GM13977 (cell line): ENCODE measurements around the gene CORO1C.

ENCODE experiments used
- DNase-seq: peaks from one replicate; pipeline ENCODE4 v3.0.0; 2012; ENCODE audit warnings: low spot score
- in situ Hi-C: fragments of 300-500 bp; cut with MboI; formaldehyde crosslinking; loops from one replicate; pipeline ENCODE4 v1.12.0; 2022; ENCODE audit warnings: low sequenced_read_pairs, low pct_unique_long_range_greater_than_20kb, mixed read lengths, inconsistent platforms; ENCODE audit not compliant: unreplicated experiment
- TF ChIP-seq, protein P1 (sequence below): IDR thresholded peaks from 2 replicates; pipeline ENCODE4 v1.5.1; 2012; ENCODE audit warnings: mild to moderate bottlenecking, control low read depth; ENCODE audit not compliant: insufficient read depth; ENCODE audit errors: extremely low read depth, missing control alignments

CORO1C gene

DNA sequence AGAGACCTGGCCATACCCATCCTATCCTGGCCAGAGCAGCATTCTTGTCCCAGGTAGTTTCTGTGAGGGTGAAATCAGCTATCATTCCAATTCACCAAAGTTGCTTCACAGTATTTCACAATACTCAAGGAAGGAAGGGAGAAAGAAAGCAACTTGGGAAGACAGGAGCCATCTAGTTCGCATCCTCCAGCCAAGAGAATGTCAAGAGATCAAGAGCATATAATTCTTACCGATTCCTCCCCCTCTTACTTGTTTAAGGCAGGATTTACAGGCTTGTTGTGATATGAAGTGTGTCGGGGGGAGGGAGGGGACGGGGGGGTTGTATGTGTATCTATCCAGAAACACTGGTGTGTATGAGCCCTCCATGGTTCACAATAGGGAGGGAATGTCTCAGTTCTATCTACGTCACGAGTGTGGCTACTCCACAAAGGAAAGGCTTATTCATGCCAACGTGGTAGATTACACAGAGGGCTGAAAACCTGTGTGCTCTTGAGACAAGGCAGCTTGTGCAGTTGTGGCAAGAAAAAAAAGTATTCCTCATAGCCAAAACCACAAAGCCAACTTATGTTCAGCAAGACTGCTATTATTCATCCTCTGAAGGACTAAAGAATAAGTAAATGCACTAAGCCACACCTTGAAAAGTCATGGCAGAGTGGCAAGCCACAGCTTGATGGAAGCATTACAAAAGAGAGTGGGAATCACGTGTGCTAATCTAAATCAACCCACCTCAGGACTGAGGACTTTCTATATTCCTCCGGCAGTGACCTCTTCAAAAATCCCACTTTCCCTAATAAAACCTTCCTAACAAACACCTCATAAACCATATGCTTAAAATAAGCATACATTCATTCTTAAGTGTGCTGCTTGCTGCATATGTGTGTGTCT, 35.0 kb downstream of the CORO1C start:
- no peak for DNase-seq
- in situ Hi-C loops, result no loop called here
- TF ChIP-seq, protein P1, sequence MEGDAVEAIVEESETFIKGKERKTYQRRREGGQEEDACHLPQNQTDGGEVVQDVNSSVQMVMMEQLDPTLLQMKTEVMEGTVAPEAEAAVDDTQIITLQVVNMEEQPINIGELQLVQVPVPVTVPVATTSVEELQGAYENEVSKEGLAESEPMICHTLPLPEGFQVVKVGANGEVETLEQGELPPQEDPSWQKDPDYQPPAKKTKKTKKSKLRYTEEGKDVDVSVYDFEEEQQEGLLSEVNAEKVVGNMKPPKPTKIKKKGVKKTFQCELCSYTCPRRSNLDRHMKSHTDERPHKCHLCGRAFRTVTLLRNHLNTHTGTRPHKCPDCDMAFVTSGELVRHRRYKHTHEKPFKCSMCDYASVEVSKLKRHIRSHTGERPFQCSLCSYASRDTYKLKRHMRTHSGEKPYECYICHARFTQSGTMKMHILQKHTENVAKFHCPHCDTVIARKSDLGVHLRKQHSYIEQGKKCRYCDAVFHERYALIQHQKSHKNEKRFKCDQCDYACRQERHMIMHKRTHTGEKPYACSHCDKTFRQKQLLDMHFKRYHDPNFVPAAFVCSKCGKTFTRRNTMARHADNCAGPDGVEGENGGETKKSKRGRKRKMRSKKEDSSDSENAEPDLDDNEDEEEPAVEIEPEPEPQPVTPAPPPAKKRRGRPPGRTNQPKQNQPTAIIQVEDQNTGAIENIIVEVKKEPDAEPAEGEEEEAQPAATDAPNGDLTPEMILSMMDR, result no peak

DNA sequence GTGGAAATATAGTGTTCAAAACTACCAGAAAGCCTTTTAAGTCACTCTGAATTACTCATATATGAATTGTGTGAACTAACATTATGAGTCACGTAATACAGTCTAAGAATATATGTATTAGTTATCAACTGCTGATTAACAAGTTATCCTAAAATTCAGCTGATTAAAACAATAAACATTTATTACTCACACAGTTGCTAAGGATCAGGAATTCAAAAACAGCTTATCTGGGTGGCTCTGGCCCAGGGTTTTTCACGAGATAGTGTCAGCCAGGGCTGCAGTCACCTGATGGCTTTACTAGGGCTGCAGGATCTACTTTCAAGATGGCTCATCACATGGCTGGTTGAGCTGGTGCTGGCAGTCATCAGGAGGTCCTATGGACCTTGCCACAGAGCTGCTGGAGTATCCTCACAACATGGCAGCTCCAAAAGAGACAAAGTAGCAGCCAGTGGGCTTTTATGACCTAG, 36.5 kb downstream of the CORO1C start:
- in situ Hi-C loops, result no loop called here
- TF ChIP-seq, protein P1, result no peak
- no peak for DNase-seq

DNA sequence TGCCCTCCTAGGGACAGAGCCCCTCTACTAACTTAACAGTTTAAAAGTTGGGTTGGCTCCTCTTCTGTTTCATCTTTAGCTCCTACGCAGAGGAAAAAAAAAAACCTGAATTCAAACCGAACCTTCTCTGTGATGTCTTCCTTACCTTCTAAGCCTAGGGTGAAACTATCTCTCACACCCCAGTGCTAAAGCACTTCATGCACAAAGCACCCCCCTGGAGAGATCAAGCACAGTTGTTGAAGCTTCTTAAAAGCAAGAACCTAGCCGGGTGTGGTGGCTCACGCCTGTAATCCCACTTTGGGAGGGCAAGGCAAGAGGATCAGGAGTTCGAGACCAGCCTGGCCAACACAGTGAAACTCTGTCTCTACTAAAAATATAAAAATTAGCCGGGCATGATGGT, 37.6 kb downstream of the CORO1C start:
- in situ Hi-C loops, result no loop called here
- DNase-seq, result no peak
- TF ChIP-seq, protein P1, result no peak

DNA sequence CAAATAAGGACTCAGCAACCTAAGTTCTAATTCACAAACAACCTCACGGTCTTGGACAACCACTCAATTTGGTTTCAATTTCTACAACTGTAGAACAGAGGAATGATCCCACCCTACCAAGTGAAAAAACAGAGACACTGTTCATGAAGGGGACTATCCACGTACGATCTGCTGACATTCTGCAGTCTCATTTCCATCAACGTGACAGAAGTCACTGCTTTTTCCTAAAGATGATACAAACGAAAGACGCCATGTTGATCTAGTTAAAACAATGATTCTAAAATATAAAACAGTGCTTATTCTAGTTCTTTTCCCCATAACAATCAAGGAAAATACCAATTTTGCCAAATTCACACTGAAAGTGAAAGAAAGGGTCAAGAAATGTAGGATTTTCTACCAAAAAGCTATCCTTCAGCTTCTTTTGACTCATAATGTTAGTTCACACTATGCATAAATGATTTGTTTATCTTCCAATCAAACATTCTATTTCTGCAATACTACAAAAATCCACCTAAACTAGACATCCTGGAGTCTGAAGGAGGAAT, 38.1 kb downstream of the CORO1C start:
- in situ Hi-C loops, result no loop called here
- no peak for DNase-seq
- TF ChIP-seq, protein P1, result no peak

DNA sequence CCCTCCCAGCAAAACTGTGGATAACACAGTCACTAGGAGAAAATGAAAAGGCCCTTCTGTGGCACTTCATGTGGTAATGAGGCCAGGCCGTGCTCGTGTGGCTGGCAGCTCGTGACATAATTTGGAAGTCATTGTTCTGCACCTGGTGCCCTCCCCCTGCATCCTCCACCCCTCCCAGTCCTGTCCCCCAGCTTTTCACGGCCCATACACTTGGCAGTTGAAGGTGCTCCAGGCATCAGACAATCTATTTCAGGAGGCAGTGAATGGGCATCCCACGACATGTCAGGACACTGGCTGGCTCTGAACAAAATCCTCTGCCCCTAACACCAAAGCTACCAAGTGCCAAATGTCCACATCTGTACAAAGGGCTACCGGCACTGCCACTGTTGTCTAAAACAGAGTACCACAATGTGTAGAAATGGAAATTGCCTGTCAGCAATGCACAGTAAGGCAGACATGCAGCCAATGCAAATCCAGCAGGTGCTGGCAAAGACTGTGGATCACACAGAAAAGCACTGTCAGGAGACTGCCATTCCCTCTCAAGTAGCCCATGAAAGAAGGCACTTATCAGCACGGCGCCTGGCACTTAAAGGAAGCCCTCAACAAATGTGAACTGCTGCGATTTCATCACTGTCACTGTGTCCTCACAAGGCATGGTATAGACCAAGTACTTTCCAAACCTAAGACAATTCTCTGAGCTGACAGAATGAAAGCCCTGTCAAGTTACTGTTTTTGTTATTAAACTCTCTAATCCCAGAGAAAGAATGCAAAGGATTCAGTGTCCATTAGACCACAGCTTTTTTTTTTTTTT, 39.1 kb downstream of the CORO1C start:
- TF ChIP-seq, protein P1, result no peak
- in situ Hi-C loops, result no loop called here
- DNase-seq, result no peak

DNA sequence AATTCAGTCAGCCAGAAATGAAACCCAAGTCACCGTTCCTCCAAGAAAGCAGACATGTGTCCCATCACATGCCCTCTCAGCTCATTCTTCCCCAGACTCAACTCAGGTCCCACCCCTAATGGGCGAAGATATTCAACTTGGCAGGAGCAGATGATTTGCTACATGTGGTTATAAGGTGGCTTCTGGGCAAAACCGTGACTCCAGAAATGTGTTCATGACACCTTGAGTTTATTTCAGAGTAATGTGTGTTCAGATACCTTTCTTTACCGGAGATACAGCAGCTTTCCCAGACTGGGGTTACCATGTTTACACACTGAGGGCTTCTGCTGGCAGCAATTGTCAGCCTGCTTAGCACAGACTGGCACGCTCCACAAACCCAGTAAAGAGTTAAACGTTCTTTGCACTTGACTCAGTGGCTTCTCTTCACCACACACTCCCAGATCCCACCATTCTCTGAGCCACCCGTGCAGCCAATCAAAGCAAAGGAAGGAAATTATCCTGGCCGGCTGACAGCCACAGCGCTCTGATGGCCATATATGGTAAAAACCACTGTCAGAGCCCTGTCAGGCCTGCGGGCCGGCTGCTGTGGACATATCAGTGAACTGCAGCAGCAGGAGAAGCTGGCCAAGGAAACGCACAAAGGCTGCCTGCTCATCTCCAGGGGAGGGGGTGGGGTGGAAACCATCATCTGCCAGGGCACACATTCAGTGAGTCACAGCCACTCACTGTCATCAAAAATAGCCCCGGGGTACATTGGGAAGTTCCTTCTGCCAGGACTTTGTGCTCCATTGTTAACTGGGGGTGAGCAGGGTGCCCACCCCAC, 39.9 kb downstream of the CORO1C start:
- in situ Hi-C loops, result no loop called here
- TF ChIP-seq, protein P1, result no peak

More for the DNA sequence above, 39.9 kb downstream of the CORO1C start:
- DNase-seq, result peak; percentile 33
